ENCODE measurements around the gene SFT2D3.

SFT2D3 gene

GRCh38 chr2:127707890-127708648 lies 6.8 kb downstream of the SFT2D3 start:
- DNase-seq (ENCODE audit: low spot score) = no peak

GRCh38 chr2:127709336-127709735 lies 8.0 kb downstream of the SFT2D3 start:
- DNase-seq (ENCODE audit: low spot score) = no peak

- no peak for DNase-seq (ENCODE audit: low spot score)
Measured at GRCh38 chr2:127712999-127713398, 11.7 kb downstream of the SFT2D3 start.

GRCh38 chr2:127713562-127713961 lies 12.3 kb downstream of the SFT2D3 start:
- DNase-seq (ENCODE audit: low spot score) = no peak

- no peak for DNase-seq (ENCODE audit: low spot score)
Measured at GRCh38 chr2:127715778-127716449, 14.6 kb downstream of the SFT2D3 start.

- DNase-seq (ENCODE audit: low spot score) = no peak
Measured at GRCh38 chr2:127718271-127718670, 17.0 kb downstream of the SFT2D3 start.

GRCh38 chr2:127719301-127720218 lies 18.3 kb downstream of the SFT2D3 start:
- DNase-seq (ENCODE audit: low spot score) = no peak

- DNase-seq (ENCODE audit: low spot score) = no peak
Measured at GRCh38 chr2:127721311-127721977, 20.1 kb downstream of the SFT2D3 start.

GRCh38 chr2:127721978-127722355 lies 20.7 kb downstream of the SFT2D3 start:
- no peak for DNase-seq (ENCODE audit: low spot score)

GRCh38 chr2:127722807-127723206 lies 21.5 kb downstream of the SFT2D3 start:
- DNase-seq (ENCODE audit: low spot score) = no peak

- DNase-seq (ENCODE audit: low spot score) = no peak
Measured at GRCh38 chr2:127726158-127726880, 25.0 kb downstream of the SFT2D3 start.

GRCh38 chr2:127733113-127733815 lies 32.0 kb downstream of the SFT2D3 start:
- no peak for DNase-seq (ENCODE audit: low spot score)

- no peak for DNase-seq (ENCODE audit: low spot score)
Measured at GRCh38 chr2:127733816-127734537, 32.7 kb downstream of the SFT2D3 start.

GRCh38 chr2:127735044-127735443 lies 33.7 kb downstream of the SFT2D3 start:
- no peak for DNase-seq (ENCODE audit: low spot score)

GRCh38 chr2:127735537-127736399 lies 34.5 kb downstream of the SFT2D3 start:
- DNase-seq (ENCODE audit: low spot score) = no peak

- no peak for DNase-seq (ENCODE audit: low spot score)
Measured at GRCh38 chr2:127737892-127738291, 36.6 kb downstream of the SFT2D3 start.

GRCh38 chr2:127739800-127740199 lies 38.5 kb downstream of the SFT2D3 start:
- DNase-seq (ENCODE audit: low spot score) = no peak

- DNase-seq (ENCODE audit: low spot score) = no peak
Measured at GRCh38 chr2:127740665-127741288, 39.5 kb downstream of the SFT2D3 start.

Measured in CD4-positive, alpha-beta T cell treated with Interleukin-6 at 100 ng/mL for 8 hours (primary cell).